Muscle of leg (tissue), 11 donors: ENCODE data around the gene UCP3. TPM values are rescaled to one million over a fixed set of nuclear protein-coding genes. Genes with fewer than 3 reads are reported as not detected.

ENCODE experiments used
- DNase-seq: peaks from one replicate; pipeline ENCODE4 v3.0.0; 2013
- H3K27ac ChIP-seq: one replicate; pipeline ENCODE4 v1.5.1; 2013; ENCODE audit warnings: mild to moderate bottlenecking, low read length, control low read depth
- H3K27me3 ChIP-seq: one replicate; pipeline ENCODE4 v1.6.1; 2013; ENCODE audit warnings: low read length; ENCODE audit not compliant: control insufficient read depth, insufficient read depth
- H3K36me3 ChIP-seq: one replicate; pipeline ENCODE4 v1.6.1; 2013; ENCODE audit warnings: low read length; ENCODE audit not compliant: control insufficient read depth, insufficient read depth
- H3K4me1 ChIP-seq: one replicate; pipeline ENCODE4 v1.6.1; 2013; ENCODE audit warnings: low read length; ENCODE audit not compliant: control insufficient read depth, insufficient read depth
- H3K4me3 ChIP-seq: one replicate; pipeline ENCODE4 v1.5.1; 2013; ENCODE audit warnings: low read length, control low read depth
- H3K9me3 ChIP-seq: replicated peaks from 2 replicates; pipeline ENCODE4 v1.6.1; 2013; ENCODE audit warnings: low read depth, low read length; ENCODE audit not compliant: control insufficient read depth
- WGBS: methylation state at CpG from one replicate; pipeline ENCODE4 v1.1.5; 2013; ENCODE audit warnings: missing lambda C conversion rate; ENCODE audit not compliant: insufficient coverage; 5-methylcytosine and 5-hydroxymethylcytosine counted together
- polyA plus RNA-seq, 8 donors: library from polyadenylated mRNA; unstranded; fragments of 120-200 nt; gene quantifications; one replicate each; pipeline versions ENCODE4 v1.2.1 to v1.2.3, GENCODE V29; 2013; ENCODE audit warnings: inconsistent platforms in 1 of 8, low replicate concordance in 1 of 8; ENCODE audit not compliant: insufficient read length in 8 of 8, insufficient read depth in 1 of 8
- total RNA-seq: library from RNA; stranded (reverse); fragments of 120-200 nt; gene quantifications from one replicate; pipeline ENCODE4 v1.2.4, GENCODE V29; 2013

The UCP3 gene
- total and polyA plus RNA-seq, 9 donors: 1.2 to 7.7 (median 3.3) TPM

DNA sequence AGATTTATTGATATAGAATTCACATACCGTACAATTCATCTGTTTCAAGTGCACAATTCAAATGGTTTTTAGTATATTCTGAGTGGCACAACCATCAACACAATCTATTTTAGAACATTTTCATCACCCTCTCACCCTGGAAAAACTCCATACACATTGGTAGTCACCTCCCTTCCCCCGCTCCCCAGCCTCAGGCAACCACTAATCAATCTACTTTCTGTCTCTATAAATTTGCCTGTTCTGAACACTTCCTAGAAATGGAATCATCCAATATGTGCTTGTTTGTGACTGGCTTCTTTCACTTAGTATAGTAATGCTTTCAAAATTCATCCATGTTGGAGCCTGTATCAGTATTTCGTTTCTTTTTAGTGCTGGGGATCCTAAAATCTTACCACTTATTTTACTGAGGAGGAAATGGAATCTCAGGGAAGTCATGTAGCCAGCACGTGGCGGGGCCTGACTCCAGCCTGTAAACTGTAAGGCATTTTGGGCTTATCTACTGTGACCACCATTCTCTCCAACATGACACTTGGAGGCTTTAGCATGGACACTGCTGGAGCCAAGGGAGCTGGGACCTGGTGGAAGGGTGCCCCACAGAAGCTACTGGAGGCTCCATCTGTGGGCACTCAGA lies 905 bp upstream of the UCP3 start:
- WGBS: 100% methylated on average over 1 of the region's 5 CpGs
- H3K27ac ChIP-seq: no peak overlapping the region
- peaks cover 42% of the 10 kb centered on the region for H3K36me3 ChIP-seq
- no peaks in the 10 kb centered on the region for H3K9me3 ChIP-seq
- H3K4me3 ChIP-seq: no peak overlapping the region
- DNase-seq: no peak
- H3K4me1 ChIP-seq: peaks cover 12% of the 10 kb centered on the region
- H3K27me3 ChIP-seq: no peaks in the 10 kb centered on the region

- H3K9me3 ChIP-seq: no peaks in the 10 kb centered on the region
- no peak for DNase-seq
- H3K27ac ChIP-seq: peak overlapping the region; percentile 13
- H3K4me1 ChIP-seq: peaks cover 16% of the 10 kb centered on the region
- WGBS: no CpG with 5 or more reads among the region's 3 CpGs
- peaks cover 39% of the 10 kb centered on the region for H3K36me3 ChIP-seq
- H3K27me3 ChIP-seq: no peaks in the 10 kb centered on the region
- no peak overlapping the region for H3K4me3 ChIP-seq
Measured at GRCh38 chr11:74009230-74009547, 304 bp upstream of the UCP3 start.

DNA sequence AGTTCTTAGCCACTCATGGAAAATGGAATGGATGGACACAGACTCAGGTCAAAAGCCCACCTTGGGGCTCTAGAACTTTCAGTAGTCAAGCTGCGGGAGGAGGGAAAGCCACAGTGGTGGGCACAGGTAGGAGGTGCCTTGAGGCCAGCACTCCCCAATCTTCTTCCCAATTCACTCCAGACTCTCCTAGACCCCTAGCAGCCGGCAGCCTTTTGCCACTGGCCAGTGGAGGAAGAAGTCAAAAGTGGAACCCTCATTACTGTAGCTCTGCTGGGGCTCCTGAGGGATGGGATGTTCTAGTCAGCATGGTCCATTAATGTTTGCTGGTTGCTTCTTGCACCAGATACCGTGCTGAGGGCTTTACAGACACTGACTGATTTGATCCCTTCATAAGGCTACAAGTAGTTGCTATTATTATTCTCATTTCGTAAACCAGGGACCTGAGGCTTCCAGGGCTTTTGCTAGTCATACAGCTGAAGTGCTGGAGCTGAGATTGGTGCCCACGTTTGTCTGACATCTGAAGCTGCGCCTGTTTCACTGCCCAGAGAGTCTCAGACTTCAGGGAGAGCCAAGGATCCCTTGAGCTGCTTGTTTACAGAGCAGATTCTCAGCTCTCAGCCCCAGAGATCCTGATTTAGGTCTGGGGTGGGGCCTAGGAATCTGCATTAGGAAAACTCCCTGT lies 1.1 kb downstream of the UCP3 start:
- no peaks in the 10 kb centered on the region for H3K27me3 ChIP-seq
- H3K27ac ChIP-seq: no peak overlapping the region
- 83% methylated on average over 4 of the region's 6 CpGs for WGBS
- H3K4me1 ChIP-seq: peaks cover 16% of the 10 kb centered on the region
- H3K9me3 ChIP-seq: no peaks in the 10 kb centered on the region
- H3K4me3 ChIP-seq: no peak overlapping the region
- no peak for DNase-seq
- H3K36me3 ChIP-seq: peaks cover 39% of the 10 kb centered on the region

- no peaks in the 10 kb centered on the region for H3K27me3 ChIP-seq
- peaks cover 42% of the 10 kb centered on the region for H3K36me3 ChIP-seq
- peaks cover 16% of the 10 kb centered on the region for H3K4me1 ChIP-seq
- no peak for DNase-seq
- H3K4me3 ChIP-seq: no peak overlapping the region
- 66% methylated on average over 3 of the region's 7 CpGs for WGBS
- no peaks in the 10 kb centered on the region for H3K9me3 ChIP-seq
- no peak overlapping the region for H3K27ac ChIP-seq
Measured at GRCh38 chr11:74006743-74007304, 2.1 kb downstream of the UCP3 start.

DNA sequence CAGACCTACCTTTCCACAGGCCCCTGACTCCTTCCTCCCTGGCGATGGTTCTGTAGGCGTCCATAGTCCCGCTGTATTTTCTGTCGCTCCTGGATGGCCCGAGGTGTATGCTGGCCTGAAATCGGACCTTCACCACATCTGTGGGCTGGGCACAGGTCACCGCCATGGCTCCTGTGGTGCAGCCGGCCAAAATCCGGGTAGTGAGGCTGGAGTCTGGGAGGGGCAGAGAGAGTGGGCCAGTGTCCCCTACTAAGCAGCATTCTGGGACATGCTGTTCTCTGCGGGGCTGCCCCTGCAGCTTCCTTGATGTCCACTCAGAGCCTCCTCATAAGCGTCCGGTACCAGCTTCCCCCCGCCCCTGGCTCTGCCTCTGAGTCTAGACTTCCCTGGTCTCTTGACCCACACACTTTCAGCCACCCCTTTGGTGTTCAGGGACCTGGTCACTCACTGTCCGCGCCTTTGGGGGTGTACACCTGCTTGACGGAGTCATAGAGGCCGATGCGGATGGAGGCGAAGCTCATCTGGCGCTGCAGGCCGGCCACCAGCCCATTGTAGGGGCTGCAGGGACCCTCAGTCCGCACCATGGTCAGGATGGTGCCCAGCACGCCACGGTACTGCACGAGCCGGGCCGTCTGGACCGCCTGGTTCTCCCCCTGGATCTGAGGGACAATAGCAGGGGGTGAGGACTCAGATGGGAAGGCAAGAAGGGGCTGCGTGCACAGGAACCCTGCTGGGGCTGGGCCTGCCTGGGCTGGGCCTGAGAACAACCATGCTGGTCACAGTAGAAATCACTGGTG lies 3.0 kb downstream of the UCP3 start:
- DNase-seq: no peak
- no peaks in the 10 kb centered on the region for H3K27me3 ChIP-seq
- peaks cover 45% of the 10 kb centered on the region for H3K36me3 ChIP-seq
- WGBS: 93% methylated on average over 27 of the region's 29 CpGs
- H3K4me3 ChIP-seq: no peak overlapping the region
- H3K9me3 ChIP-seq: no peaks in the 10 kb centered on the region
- peaks cover 18% of the 10 kb centered on the region for H3K4me1 ChIP-seq
- H3K27ac ChIP-seq: no peak overlapping the region

- H3K27ac ChIP-seq: no peak overlapping the region
- H3K36me3 ChIP-seq: peaks cover 51% of the 10 kb centered on the region
- no peaks in the 10 kb centered on the region for H3K27me3 ChIP-seq
- DNase-seq: no peak
- H3K4me3 ChIP-seq: no peak overlapping the region
- WGBS: 45% methylated on average over 10 of the region's 11 CpGs
- no peaks in the 10 kb centered on the region for H3K9me3 ChIP-seq
- H3K4me1 ChIP-seq: peaks cover 18% of the 10 kb centered on the region
Measured at GRCh38 chr11:74004759-74005615, 3.9 kb downstream of the UCP3 start.

DNA sequence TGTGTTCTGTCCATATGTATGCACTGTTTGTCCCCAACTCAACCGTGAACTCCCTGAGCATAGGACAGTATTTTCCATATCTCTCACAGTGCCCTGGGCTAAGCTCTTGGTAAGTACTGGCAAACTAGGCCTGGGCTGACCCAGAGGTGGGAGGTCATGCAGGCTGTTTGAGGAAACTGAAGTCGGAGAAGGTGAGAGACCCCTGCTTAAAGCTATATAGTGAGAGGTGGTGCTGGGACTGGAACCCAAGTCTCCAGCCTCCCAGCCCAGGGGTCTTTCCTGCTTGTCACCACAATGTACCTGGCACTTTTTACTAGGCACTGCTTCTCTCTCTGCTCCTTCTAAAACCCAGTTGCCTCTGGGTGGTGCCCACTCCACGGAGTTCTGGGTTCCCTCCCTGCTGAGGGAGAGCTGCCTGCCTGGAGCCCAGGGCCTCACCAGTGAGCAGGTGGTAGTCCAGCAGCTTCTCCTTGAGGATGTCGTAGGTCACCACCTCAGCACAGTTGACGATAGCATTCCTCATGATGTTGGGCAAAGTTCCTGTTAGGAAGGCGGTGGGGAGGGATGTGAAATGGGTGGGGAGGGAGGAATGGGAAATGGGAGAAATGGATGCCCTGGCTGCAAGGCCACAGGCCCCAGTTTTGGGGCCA lies 4.7 kb downstream of the UCP3 start:
- no peak overlapping the region for H3K27ac ChIP-seq
- H3K4me1 ChIP-seq: peaks cover 17% of the 10 kb centered on the region
- peaks cover 51% of the 10 kb centered on the region for H3K36me3 ChIP-seq

GRCh38 chr11:74002832-74003231 lies 6.1 kb downstream of the UCP3 start:
- Histone ChIP-seq H3K36me3 (peaks cover 51% of the 10 kb centered on the region), H3K27ac (no peak overlapping the region), H3K9me3 (no peaks in the 10 kb centered on the region), H3K4me1 (peaks cover 7% of the 10 kb centered on the region), H3K4me3 (no peak overlapping the region), H3K27me3 (no peaks in the 10 kb centered on the region)
- no peak for DNase-seq
- 92% methylated on average over 2 of the region's 4 CpGs for WGBS

More for the DNA sequence above, 4.7 kb downstream of the UCP3 start:
- 100% methylated on average over 3 of the region's 6 CpGs for WGBS
- H3K27me3 ChIP-seq: no peaks in the 10 kb centered on the region
- no peaks in the 10 kb centered on the region for H3K9me3 ChIP-seq
- DNase-seq: no peak
- H3K4me3 ChIP-seq: no peak overlapping the region

- WGBS: 64% methylated on average over 7 of the region's 7 CpGs
- Histone ChIP-seq H3K4me1 (peaks cover 7% of the 10 kb centered on the region), H3K27ac (no peak overlapping the region), H3K9me3 (no peaks in the 10 kb centered on the region), H3K36me3 (peaks cover 51% of the 10 kb centered on the region), H3K4me3 (no peak overlapping the region), H3K27me3 (no peaks in the 10 kb centered on the region)
- DNase-seq: no peak
Measured at GRCh38 chr11:74001822-74002286, 7.0 kb downstream of the UCP3 start.
